GM20431 (cell line): Measurements from ENCODE around the gene CLCN6.

Source experiments
- in situ Hi-C: fragments of 300-500 bp; cut with MseI, MboI; formaldehyde crosslinking; loops from one replicate; pipeline ENCODE4 v1.15.0; 2020; ENCODE audit warnings: low sequenced_read_pairs; ENCODE audit not compliant: unreplicated experiment

The CLCN6 gene

DNA sequence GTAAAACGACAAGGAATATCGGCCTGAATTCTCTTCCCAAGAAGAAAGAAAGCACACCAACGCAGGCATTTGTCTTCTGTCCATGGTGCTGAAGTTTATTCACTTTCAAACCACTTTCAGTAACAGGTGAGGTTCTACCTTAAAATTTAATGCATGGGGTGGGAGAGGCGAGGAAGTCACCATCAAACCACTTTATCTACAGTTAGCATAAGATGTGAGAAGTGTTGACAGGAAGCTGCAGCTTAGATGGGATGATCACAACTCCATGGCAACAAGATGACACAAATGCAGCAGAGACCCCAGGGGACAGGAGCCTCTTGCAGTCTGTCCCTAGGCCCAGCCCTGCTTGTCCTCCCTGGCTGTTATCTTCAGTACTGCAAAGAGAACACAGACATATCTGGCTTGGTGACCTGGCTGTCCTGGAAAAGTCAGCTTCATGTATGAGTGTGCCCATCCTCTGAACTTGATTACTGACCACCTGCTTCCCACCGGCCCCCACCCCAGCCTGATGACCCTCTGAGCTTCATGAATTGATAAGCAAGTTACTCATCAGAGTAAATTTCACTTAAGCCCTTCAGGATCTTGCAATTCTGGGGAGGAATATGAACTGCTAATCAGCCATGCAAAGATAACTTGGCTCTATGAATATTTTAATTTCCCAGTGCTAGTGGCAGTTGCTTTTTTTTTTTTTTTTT lies 39.8 kb downstream of the CLCN6 start:
- in situ Hi-C loops: loop anchor here (10.0 kb wide), 1 partner anchor 49 kb away; no protein-coding TSS in a partner anchor

DNA sequence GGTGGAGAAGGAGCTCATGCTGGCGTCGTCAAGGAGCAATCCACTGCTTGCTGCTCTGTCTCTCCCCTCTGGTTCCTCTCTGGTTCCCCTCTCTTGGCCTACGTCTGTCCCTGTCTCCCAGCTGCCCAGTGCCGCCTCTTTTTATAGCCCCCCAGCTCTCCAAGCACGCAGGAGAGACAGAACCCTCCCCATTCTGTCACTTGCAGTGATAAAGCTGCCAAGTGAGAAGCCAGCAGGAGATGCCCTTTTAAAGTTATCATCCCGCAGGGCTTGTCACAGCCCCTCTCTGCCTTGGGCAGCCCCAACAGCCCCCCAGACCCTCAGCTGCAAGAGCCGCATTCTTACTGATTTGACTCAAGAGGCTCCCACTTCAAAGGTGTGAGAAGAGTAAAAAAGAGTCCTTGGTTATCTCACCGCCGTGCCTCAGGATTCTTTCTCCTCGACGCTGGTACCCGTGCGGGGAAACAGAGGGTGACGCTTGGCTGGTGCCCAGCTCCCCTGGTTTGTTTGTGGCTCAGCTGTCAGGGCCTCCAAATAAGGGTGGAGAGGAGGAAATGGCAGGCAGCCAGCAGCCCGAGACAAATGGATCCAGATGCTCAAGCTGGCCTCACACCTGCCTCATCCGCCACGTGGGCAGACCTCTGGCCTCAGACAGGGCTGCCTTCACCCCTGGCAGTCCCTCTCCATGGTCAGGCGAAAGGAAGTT lies 41.8 kb downstream of the CLCN6 start, which contains the start of gene NPPA:
Gene NPPA, minus strand, starts transcription at position 117 of the 706 bp plus-strand sequence. Its CDS starts 99 bp downstream, at position 18.
- in situ Hi-C loops: loop anchor here (10.0 kb wide), 1 partner anchor 47 kb away; no protein-coding TSS in a partner anchor

DNA sequence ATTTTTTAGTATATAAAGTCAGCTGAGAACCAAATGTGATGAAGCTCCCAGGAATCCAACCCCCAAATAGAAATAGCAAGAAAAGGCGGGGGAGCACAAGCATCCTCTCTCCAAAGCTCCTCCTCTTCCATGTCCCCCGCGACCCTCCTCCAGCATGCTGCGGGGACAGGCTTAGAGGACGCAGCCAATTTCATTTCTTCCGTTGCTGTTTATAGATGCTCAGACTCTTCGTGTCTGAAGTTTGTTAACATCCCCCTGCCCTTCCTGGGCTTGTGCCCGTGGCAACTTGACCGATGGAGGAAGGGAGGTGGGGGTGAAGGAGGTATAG lies 42.3 kb downstream of the CLCN6 start:
- in situ Hi-C loops: loop anchor here (10.0 kb wide), 1 partner anchor 46 kb away; no protein-coding TSS in a partner anchor

DNA sequence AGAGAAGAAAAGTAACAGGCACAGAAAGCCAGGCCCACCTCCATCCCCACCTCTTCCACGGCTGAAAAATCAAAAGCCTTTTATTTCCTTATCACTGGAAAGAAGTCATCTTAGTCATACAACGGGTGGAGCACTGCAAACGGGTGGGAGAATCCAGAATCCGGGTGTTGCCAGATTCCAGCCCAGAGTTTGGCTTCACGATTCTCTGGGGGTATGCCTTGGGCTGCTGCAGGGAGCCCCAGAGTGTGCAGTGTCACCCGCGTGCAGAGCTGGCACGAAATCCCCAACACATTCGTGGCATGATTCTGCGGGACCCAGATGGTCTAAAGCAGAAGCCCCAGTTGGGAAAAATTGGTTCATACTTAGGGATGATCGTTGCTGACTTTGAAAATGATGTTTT lies 44.2 kb downstream of the CLCN6 start:
- in situ Hi-C loops: no loop called here

DNA sequence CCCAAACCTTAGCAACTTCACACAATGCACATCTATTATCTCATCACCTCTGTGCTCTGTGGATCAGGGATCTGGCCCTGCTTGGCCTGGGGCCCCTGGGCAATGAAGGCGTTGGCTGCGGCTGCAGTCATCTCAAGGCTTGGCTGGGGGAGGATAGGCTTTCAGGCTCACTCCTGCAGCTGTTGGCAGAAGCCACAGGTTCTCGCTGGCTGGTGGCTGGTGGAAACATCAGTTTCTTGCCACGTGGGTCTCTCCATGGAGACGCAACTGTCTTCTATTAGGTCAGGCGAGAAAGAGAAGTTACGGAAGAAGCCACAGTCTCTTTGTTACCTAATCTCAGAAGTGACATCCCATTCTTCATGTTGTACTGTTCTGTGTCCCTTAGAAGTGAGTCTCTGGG lies 45.2 kb downstream of the CLCN6 start:
- in situ Hi-C loops: no loop called here

DNA sequence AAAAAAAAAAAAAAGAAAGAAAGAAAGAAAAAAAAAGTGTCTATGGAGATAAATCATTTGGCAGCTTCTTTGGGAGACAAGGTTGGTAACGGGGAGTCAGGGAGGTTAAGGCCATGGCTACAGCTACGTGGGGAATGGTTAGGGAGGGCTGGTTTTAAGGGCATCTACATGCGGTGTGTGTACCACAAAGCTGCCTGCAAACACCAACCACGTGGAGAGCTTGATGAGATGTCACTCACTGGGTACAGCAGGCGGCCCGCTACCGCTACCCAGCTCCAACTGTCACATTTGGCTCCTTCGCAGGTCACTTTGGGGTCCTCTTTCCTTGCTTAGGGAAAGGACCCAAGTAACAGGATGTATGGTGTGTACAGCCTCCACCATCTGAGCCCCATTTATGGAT lies 48.5 kb downstream of the CLCN6 start:
- in situ Hi-C loops: no loop called here

DNA sequence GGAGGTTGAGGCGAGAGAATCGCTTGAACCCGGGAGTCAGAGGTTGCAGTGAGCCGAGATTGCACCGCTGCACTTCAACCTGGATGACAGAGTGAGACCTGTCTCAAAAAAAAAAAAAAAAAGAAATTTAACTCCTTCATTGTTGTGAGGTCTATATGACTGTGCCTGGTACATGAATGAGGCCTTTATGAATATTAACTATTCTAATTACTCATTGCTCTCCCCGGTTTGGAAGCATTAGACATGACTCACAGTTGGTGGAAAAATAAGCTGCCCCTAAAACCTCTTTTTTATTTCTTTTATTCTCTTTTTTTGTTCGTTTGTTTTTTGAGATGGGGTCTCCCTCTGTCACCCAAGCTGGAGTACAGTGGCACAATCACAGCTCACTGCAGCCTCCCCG lies 49.4 kb downstream of the CLCN6 start:
- in situ Hi-C loops: no loop called here

DNA sequence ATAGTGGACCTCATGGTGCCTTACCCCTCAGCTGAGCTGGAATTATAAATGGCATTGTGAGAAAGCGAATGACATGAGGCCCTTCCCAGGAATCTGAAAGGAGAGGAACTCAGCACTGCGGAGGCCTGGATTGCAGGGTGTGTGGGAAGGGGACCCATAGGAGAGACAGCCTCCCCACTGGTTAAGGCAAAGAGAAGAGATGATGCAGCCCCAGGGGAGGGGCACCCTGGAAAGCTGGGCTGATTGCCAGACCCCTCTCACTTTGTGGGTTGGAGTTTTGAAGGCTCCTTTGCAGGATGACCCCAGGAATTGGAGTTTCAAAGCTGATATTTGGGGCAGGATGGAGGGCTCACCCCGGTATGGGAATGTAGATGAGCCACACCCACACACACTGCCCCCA lies 50.7 kb downstream of the CLCN6 start:
- in situ Hi-C loops: no loop called here

DNA sequence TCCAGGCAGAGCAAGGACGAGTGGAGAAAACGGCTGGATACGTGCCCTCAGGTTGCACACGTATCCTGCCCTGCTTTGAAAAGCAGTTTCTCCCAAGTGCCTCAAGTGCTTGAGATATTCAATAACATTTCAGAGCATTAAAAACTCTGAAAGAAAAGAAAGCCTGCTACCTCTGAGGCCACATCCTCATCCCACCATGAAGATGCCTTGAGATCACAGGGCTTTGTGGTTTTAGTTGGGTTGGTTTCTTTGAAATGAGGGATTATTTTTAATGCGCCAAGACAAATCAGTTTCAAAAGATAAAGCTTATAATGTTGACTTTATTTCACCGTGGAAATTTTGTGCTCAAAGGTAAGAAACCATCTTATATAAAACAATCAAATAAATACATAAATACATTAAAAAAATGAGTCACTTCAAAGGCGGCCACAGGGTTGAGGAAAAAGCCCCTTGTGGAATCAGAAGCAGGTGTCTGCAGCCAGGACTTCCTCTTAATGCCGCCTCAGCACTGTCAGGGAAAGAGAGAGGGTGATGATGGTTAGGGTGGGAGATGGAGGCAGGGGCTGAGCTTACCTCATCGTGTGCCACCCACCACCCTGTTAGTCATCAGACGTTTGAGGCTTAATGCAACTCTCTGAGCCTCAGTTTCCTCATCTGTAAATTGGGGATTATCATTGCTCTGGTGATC lies 51.3 kb downstream of the CLCN6 start:
- in situ Hi-C loops: no loop called here

DNA sequence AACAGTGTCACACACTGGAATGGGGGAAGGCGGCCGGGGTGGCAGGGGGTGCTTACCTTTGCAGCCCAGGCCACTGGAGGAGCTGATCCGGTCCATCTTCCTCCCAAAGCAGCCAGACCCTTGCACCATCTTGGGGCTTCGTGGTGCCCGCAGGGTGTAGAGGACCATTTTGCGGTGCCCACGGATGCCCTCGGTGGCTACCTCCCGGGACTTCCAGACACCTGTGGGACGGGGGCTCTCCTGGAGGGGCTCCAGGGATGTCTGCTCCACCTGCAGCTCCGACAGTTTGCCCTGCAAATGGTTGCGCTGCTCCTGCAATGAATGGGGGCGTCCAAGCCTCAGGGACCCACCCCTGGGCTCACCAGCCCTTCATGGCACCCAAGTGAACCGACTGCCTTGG lies 52.2 kb downstream of the CLCN6 start:
- in situ Hi-C loops: no loop called here

DNA sequence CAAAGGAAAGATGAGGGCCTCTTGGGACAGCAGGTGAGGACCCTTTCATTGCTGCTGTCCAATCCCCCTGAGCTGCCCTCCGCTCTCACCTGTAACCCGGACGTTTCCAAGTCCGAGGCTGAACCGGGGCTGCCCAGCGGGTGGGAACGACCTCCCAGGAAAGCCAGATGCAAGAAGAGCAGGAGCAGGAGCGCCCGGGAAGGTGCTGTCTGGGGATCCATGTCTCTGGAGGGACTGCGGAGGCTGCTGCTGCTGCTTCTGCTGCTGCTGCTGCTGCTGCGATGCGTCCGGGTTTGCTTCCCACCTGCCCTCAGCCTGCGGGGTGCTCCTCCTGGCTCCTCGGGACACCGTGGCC lies 52.6 kb downstream of the CLCN6 start, which contains the start of gene NPPB:
Gene NPPB, minus strand, starts transcription at position 333 of the 355 bp plus-strand sequence. Its CDS starts 112 bp downstream, at position 221.
- in situ Hi-C loops: no loop called here

DNA sequence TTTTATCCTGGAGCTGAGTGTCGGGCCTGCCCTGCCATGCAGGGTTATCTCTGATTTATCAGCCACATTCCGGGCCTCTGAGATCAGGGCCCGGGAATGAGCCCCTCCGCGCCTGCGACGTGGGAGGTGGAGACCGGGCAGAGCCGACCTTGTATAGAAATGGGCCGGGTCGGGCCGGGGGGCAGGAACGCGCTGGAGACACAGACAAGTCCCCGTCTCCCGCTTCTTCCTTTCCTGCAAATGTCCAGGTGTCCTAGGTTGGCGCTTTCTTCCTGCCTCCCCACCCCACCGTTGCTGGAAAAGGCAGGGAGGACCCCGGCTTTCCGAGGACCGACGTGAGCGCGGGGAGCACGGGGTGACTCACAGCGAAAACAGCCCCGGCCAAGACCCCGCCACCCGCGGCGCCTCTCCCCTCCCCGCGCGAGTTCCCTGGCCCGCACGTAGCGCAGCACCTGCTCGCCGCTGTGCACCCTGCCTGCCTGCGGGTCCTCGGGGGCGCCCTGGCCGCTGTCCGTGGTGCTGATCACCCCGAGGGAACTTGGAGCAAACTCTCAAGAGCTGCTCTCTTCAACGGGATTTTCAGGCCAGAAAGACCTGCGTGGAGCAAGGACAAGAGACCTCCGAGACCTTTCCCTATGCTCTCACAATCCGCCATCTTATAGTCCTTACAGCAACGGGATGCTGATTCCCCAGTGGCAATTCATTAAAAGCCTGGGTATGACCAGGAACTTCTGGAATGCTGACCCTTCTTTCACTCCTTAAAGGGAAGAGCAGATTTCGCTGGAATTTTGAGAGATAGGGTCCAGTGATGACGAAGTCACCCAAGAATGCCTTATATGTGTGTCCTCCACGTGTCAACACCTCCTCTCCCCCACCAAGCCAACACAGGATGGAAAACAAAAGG lies 53.2 kb downstream of the CLCN6 start:
- in situ Hi-C loops: no loop called here

DNA sequence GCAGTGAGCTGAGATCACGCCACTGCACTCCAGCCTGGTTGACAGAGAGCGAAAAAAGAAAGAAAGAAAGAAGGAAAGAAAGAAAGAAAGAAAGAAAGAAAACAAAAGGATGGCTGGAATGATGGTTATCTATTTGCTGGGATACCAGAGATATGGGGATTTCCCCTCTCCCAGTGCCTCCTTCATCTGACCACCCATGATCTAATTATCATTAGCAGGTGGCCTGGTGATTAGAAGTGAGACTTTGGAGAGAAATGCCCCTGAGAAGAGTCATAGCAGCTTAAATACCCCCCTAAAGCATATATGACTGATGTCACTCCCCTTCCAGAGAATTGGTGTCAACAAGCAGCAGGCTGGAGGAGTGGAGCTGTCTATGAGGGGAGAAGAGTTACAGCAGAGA lies 54.1 kb downstream of the CLCN6 start:
- in situ Hi-C loops: no loop called here

DNA sequence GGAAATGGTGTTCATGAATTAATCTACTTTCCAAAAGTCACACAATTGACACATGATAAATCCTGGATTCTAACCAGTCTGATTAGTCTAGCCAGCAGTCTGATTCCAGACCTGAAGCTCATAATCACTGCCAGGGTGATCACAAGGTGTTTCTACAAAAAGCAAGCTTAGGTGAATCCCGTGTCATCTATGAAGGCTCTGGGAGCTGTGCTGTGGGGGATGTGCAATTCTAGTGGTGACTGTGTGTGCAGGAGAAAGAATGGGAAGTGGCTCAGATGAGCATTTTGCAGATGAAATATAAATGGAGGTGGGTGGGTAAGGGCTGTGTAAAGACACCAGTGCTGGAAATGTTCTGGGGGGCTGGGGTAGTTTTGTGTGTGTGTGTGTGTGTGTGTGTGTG lies 54.6 kb downstream of the CLCN6 start:
- in situ Hi-C loops: no loop called here

DNA sequence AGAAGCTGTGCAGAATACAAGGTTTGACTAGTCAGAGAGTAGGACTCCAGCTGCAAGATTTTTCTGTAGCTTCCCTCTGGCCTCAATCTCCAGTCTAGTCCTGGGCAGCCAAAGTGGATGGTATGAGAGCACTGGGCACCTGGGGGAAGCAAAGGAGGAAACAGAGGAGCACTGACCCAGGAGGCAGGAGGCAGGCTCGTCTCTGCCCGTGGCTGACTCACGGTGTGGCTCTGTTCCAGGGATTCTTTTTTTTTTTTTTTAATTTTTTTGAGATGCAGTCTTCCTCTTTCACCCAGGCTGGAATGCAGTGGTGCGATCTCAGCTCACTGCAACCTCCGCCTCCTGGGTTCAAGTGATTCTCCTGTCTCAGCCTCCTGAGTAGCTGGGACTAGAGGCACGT lies 56.9 kb downstream of the CLCN6 start:
- in situ Hi-C loops: no loop called here

DNA sequence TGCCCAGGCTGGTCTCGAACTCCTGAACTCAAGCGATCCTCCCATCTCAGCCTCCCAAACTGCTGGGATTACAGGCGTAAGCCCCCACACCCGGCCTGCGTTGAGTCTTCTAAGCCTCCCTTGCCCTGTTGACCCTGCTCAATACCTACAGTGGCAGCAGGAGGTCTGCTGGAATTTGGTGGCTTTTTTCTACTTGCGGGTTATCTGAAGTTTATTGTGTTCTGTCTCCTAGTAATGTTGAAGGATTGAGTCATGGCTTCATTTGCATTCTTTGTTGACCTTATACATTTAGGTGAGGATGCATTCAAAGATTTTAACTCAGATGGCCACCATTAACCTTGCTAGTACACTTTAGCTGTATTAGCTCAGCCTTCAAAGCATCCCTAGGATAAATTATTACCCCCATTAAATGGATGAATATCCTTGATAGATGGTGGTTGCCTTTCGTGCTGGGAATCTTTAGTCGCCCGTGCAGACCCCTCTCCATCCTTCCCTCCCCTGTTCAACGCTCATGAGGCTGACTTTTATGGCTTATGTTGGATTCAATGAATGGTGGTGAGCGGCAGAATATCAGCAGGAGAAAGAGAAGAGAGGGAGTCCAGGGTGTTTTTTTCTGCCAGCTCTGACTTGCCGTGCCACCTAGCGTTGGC lies 62.5 kb downstream of the CLCN6 start:
- in situ Hi-C loops: no loop called here

DNA sequence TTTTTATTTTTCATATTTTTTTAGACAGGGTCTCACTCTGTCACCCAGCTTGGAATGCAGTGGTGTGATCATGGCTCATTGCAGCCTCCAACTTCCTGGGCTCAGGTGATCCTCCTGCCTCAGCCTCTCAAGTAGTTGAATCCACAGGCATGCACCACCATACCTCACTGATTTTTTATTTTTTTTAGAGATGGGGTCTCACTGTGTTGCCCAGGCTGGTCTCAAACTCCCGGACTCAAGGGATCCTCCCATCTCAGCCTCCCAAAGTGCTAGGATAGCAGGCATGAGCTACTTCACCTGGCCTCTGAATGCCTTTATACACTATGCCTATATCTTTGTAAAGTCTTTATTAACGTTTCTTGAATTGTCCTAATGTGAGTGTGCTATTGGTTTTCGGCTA lies 63.1 kb downstream of the CLCN6 start:
- in situ Hi-C loops: no loop called here

DNA sequence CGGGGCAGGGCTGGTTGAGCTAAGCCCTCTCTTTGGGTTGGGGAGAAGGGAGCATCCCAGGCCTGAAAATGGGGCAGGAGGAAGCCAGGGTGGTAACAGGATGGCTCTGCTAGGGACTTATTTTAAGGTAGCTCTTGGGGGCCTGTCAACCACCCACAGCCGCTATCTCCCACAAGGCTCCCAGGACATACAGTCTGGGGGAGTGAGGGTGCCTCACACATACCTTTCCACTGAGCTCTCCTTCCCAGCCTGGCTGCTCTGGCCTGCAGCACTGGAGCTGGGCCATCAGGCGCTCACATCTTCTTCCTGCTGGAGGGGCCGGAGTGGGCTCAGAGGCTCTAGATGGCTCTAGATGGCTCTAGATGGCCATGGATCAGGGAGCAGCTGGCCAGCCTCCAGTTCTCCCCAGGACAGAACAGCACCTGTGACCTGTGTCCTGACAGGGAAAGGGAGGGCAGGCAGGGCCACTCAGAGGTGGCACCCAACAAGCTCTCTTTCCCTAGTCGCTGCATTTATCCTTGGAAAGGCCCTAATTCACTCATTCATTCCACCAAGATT lies 63.7 kb downstream of the CLCN6 start:
- in situ Hi-C loops: no loop called here

DNA sequence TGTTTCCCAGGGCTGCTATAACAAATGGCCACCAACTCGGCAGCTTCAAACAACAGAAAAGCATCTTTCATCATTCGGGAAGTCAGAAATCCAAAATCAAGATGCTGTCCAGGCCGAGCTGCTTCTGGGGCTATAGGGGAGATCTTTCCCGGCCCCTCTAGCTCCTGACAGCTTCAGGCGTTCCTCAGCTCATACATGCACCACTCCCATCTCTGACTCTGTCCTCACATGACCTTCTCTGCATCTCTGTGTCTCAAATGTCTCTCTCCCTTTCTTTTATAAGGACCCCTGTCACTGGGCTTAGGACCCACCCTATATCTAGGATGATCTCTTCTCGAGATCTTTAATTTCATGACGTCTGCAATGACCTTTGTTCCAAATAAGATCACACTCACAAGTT lies 66.6 kb downstream of the CLCN6 start:
- in situ Hi-C loops: no loop called here
